Stomach smooth muscle (tissue), 2 donors: Measurements from ENCODE around the gene TMEM220.

Source experiments
- H3K27ac ChIP-seq: one replicate; pipeline ENCODE4 v1.7.0; 2013; ENCODE audit warnings: mild to moderate bottlenecking, low read length, inconsistent platforms
- H3K27me3 ChIP-seq, 2 donors: one replicate each; pipeline ENCODE4 v1.7.0; 2013; ENCODE audit warnings: low read length in 2 of 2; ENCODE audit not compliant: insufficient read depth in 2 of 2, control insufficient read depth in 1 of 2
- H3K36me3 ChIP-seq, 2 donors: one replicate each; pipeline ENCODE4 v1.7.0; 2013; ENCODE audit warnings: low read length in 2 of 2; ENCODE audit not compliant: control insufficient read depth in 2 of 2, insufficient read depth in 2 of 2
- H3K4me1 ChIP-seq: one replicate; pipeline ENCODE4 v1.7.0; 2013; ENCODE audit warnings: low read length; ENCODE audit not compliant: control insufficient read depth, insufficient read depth
- H3K4me3 ChIP-seq, 2 donors: one replicate each; pipeline ENCODE4 v1.7.0; 2013; ENCODE audit warnings: low read length in 2 of 2
- H3K9ac ChIP-seq, 2 donors: one replicate each; pipeline ENCODE4 v1.7.0; 2013; ENCODE audit warnings: low read length in 2 of 2, mild to moderate bottlenecking in 1 of 2
- H3K9me3 ChIP-seq, 2 donors: one replicate each; pipeline ENCODE4 v1.7.0; 2013; ENCODE audit warnings: low read length in 2 of 2; ENCODE audit not compliant: control insufficient read depth in 2 of 2
- donor health status: healthy.
- donor health status: Pancreatic carcinoma.

TMEM220 gene

GRCh38 chr17:10664571-10664970 is 65.3 kb downstream of the TMEM220 start:
- Histone ChIP-seq H3K9me3 (no peaks in the 10 kb centered on the region), H3K4me1 (no peaks in the 10 kb centered on the region), H3K9ac (no peak overlapping the region), H3K27ac (no peak overlapping the region), H3K36me3 (peaks cover 0 to 6% of the 10 kb centered on the region in 2 donors), H3K4me3 (no peak overlapping the region), H3K27me3 (no peaks in the 10 kb centered on the region)
